MG63 (cell line): ENCODE results near the gene HOXA3. TPM values are rescaled to one million over a fixed set of nuclear protein-coding genes. Genes with fewer than 3 reads are reported as not detected.

Experiments
- DNase-seq: peaks from one replicate; pipeline ENCODE4 v3.0.0-alpha.2; 2020
- H3K27me3 ChIP-seq: fragments of 250-450 bp; sonication (Bioruptor Pico); 2 replicates; pipeline ENCODE4 v1.5.1; 2020; ENCODE audit warnings: mild to moderate bottlenecking, moderate library complexity
- H3K36me3 ChIP-seq: fragments of 250-450 bp; sonication (Bioruptor Pico); 2 replicates; pipeline ENCODE4 v1.5.1; 2020; ENCODE audit warnings: mild to moderate bottlenecking, moderate library complexity
- H3K4me3 ChIP-seq: fragments of 250-450 bp; sonication (Bioruptor Pico); 2 replicates; pipeline ENCODE4 v1.5.1; 2020; ENCODE audit warnings: mild to moderate bottlenecking, moderate library complexity
- H3K9me3 ChIP-seq: fragments of 250-450 bp; sonication (Bioruptor Pico); 2 replicates; pipeline ENCODE4 v1.5.1; 2020; ENCODE audit warnings: mild to moderate bottlenecking, moderate library complexity
- total RNA-seq: library from RNA; depleted of rRNA; stranded (reverse); fragments of >200 nt; shearing (Covaris generic); gene quantifications from 2 replicates; pipeline ENCODE4 v1.2.3, GENCODE V29; 2014; ENCODE audit warnings: low replicate concordance

Gene HOXA3
- total RNA-seq, 1 experiment from 2014 or later, result not detected

DNA sequence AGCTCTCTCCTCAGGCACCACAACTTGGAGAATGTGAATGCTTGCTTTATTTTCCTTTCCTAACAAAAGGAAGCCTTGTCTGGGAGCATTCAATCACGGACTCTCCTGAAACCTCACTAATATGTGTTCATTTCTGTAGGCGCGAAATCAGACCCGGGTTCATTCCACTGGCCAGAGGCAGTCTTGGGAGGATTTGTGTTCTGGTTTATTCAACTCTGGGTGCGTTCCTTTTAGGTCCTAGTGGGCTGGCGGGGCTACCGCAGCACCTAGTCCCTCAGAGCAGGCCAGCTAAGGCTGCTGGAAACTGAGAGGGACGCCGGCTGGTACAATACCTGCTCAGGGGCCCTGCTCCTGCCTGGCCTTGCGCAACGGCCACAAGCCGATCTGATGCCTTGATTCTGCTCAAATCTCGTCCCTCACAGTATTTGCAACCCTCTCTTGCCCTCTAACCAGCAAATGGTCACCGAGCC lies 29.3 kb downstream of the HOXA3 start:
- no peaks in the 10 kb centered on the region for H3K27me3 ChIP-seq
- H3K9me3 ChIP-seq, result no peaks in the 10 kb centered on the region
- no peaks in the 10 kb centered on the region for H3K36me3 ChIP-seq
- H3K4me3 ChIP-seq, result no peak overlapping the region
- DNase-seq, result no peak

GRCh38 chr7:27122077-27122910 lies 30.1 kb downstream of the HOXA3 start:
- no peak overlapping the region for H3K4me3 ChIP-seq
- no peaks in the 10 kb centered on the region for H3K36me3 ChIP-seq
- DNase-seq, result no peak
- no peaks in the 10 kb centered on the region for H3K9me3 ChIP-seq
- H3K27me3 ChIP-seq, result no peaks in the 10 kb centered on the region

DNA sequence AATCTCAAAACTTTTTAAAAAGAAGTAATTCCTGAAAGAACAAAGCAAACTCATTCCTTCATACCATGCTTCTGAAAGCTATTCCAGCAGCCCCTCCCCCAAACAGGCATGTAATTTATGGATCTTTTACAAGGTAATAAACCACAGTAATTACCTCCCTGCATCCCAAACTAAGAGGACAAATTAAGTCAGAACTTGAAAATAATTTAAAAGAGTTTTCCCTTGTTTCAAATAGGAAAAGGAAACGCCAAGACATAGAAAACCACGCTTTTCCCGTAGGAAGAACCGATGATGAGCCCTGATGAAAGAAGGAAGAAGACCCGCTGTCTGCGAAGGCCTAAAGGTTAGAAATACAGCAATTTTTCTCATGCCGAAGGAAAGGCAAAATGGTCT lies 30.7 kb downstream of the HOXA3 start:
- Histone ChIP-seq H3K27me3 (no peaks in the 10 kb centered on the region), H3K4me3 (no peak overlapping the region), H3K36me3 (no peaks in the 10 kb centered on the region), H3K9me3 (no peaks in the 10 kb centered on the region)
- DNase-seq, result no peak

GRCh38 chr7:27119412-27119911 lies 32.9 kb downstream of the HOXA3 start:
- Histone ChIP-seq H3K9me3 (no peaks in the 10 kb centered on the region), H3K27me3 (no peaks in the 10 kb centered on the region), H3K36me3 (no peaks in the 10 kb centered on the region), H3K4me3 (no peak overlapping the region)
- no peak for DNase-seq

DNA sequence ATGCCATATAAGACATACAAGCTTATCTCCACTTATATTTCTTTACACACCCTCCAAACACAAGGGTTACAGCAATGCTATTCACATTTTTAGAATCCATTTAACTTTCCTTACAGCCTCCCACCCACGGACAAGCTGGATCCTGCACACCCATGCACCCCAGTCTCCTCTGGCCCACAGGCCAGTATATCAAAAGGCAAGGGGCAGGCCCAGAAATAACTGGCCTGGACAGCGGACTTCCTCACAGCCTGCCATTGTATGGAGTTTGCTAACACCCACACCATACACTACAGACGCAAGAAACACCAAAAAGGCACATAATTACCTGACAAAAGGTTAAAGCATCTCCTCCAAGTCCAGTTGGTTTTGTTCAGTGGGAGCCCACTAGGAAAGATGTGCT lies 33.8 kb downstream of the HOXA3 start:
- Histone ChIP-seq H3K27me3 (no peaks in the 10 kb centered on the region), H3K4me3 (no peak overlapping the region), H3K36me3 (no peaks in the 10 kb centered on the region), H3K9me3 (no peaks in the 10 kb centered on the region)
- no peak for DNase-seq

GRCh38 chr7:27117887-27118491 lies 34.4 kb downstream of the HOXA3 start:
- DNase-seq, result no peak

GRCh38 chr7:27116962-27117886 lies 35.2 kb downstream of the HOXA3 start:
- H3K4me3 ChIP-seq, result no peak overlapping the region
- H3K9me3 ChIP-seq, result no peaks in the 10 kb centered on the region
- DNase-seq, result no peak
- H3K36me3 ChIP-seq, result no peaks in the 10 kb centered on the region
- no peaks in the 10 kb centered on the region for H3K27me3 ChIP-seq

More at GRCh38 chr7:27117887-27118491, 34.4 kb downstream of the HOXA3 start:
- no peaks in the 10 kb centered on the region for H3K9me3 ChIP-seq
- no peaks in the 10 kb centered on the region for H3K27me3 ChIP-seq
- no peak overlapping the region for H3K4me3 ChIP-seq
- no peaks in the 10 kb centered on the region for H3K36me3 ChIP-seq

DNA sequence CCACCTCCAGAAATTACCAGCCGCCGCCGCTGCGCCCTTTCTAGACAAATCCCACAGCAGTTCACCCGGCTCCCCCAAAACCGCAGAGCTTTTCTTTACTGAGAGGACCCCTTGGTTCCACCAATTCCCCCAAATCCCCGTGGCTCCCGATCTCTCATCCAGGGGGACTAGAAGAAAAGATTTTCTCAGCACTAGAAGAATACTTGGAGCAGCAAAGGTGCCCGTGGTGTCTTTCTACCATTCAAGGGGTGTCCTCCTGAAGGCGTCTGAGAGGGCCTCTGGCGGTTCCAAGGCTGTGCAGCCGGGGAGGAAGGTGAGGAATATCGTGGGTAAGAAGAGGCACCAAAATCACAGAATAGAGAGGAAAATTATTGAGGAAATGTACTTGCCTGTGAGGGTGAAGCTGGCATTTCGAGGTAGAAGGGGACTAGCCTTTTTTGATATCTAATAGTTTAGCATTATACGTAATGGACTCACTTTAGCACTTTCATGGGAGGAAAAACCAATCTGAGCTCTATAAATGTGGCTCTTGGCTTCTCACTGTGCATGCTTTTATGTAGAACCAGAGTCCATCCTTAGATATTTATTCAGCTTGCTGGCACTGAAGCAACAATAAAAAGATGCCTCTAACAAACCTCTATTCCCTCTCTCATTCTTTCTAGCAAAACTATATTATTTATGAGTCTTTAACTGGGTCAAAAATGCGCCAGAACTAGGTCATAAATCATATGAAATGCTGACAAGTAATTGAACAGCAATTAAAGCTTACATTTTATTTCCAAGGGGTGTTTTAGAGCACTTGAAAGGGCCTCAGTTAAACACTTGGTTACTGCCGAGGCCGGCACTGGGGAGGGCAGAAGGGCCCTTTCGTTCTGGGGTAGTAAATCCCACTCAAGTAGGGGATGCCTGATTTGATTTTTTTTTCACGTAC lies 36.1 kb downstream of the HOXA3 start:
- DNase-seq, result no peak
- Histone ChIP-seq H3K4me3 (no peak overlapping the region), H3K9me3 (no peaks in the 10 kb centered on the region)

GRCh38 chr7:27115221-27116026 lies 37.0 kb downstream of the HOXA3 start:
- H3K27me3 ChIP-seq, result no peaks in the 10 kb centered on the region
- H3K4me3 ChIP-seq, result no peak overlapping the region
- DNase-seq, result no peak
- H3K36me3 ChIP-seq, result no peaks in the 10 kb centered on the region
- no peaks in the 10 kb centered on the region for H3K9me3 ChIP-seq

More for the DNA sequence above, 36.1 kb downstream of the HOXA3 start:
- H3K27me3 ChIP-seq, result no peaks in the 10 kb centered on the region
- H3K36me3 ChIP-seq, result no peaks in the 10 kb centered on the region

DNA sequence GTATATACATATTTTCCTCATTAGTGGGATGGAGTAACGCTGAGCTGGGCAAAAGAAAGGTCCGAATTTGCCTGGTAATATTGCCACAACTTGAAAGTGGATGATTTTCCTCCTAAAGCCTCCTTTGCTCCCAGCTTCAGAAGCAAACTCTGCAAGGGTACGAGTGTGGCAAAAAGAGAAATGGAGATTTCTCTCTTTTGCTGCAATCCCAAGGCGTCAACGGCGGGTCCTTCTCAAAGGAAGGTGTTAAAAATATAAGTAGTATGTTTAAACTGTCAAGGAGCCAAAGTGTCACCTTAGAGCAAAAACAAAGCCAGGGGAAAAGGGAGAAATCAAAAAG lies 37.5 kb downstream of the HOXA3 start:
- Histone ChIP-seq H3K36me3 (no peaks in the 10 kb centered on the region), H3K9me3 (no peaks in the 10 kb centered on the region), H3K4me3 (no peak overlapping the region), H3K27me3 (no peaks in the 10 kb centered on the region)
- DNase-seq, result no peak

DNA sequence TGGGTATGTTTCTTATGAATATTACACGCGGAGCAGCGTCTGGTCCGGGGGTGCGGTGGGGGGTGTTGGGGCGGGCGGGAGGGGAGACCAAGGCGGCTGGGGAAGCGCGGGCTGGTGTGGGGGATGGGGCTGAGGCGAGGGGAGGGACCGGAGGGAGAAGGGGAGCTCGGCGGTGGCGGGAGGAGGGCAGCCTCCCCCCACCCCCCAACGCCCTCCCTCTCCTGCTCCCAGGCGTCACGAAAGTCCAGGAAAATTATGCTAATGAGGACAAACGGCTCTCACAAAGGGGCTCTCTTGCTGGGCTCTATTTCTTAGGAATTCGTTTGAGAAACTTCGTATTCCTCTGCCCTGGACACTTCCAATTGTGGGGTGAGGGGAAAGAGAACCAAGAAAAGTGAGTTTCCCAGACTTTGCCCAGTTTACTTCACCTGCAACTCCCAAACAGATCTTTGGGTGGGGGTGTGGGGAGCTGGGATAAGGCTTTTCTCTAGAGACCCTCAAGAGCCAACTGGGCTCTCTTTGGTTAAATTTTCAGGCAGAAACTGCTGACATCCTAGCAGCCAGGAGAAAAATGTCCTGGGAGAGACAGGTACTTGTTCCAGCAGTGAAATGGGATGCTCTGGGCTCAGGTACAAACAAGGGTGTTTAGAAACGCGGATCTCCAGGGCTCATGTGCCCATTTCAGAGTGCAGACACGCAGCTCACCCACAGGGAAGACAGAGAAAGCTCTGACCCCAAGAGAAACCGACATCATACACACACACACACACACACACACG lies 38.2 kb downstream of the HOXA3 start:
- no peak for DNase-seq
- Histone ChIP-seq H3K4me3 (no peak overlapping the region), H3K36me3 (no peaks in the 10 kb centered on the region), H3K9me3 (no peaks in the 10 kb centered on the region), H3K27me3 (no peaks in the 10 kb centered on the region)

DNA sequence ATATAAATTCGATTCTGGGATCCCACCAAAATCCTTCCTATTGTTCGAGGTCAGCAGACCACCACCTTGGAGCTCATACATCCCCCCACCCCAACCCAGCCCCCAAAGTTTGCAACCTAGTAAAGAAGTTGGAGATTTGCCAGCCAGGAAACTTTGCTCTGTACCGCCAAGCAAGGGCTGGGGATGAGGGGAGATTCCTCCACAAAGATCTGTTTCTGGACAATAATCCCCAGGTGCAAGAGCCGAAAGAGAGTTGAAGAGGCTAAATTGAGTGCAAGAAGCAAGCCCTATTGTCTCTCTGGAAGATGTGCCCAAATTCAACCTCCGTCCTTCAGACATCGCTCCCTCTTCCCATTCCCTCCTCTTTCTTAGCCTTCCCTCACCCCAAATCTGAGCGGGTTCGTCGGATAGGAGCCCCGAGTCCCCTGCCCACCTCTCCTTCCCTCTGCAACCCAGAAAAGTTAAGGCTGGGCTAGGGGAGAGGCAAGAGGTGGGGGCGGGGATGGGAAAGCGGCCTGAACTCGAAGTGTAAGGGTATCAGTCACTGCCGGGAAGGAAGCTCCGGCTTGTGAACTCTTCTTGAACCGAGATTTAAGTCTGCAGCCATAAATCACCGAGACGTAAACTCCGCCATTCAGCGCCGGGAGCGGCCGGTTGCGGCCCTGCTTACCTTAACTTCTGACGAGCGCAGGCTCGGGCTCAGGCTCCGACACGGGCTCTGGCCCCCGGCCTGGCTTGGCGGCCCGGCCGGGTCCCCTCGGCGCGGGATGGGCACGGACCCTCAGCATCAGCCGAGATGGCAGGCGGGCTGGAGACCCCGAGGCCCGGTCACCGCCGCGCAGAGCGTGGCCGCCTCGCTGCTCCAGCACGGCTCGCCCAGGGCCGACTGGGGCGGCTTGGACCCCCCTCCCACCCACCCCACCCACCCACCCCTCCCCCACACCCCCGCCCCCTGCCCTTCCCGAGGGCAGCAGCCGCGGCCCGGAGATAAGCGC lies 39.1 kb downstream of the HOXA3 start:
- DNase-seq, result no peak
- Histone ChIP-seq H3K27me3 (no peaks in the 10 kb centered on the region), H3K4me3 (no peak overlapping the region), H3K9me3 (no peaks in the 10 kb centered on the region), H3K36me3 (no peaks in the 10 kb centered on the region)

DNA sequence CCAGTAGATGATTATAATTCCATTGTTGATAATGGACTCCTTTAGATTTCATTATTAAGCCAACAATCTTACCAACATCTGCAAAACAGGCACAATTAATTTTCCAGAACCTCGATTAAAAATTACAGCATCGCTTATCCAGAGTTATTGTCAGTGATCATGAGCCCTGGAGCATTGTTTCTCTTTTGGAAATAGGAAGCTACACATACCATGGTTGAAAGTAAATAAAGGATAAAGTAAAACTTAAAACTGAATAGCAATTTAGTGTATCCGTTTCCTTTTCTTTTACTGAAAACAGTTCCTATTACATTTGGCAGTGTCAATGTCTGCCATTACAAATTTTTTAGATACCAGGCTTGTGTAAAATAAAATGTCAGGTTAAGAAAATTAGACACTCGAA lies 40.0 kb downstream of the HOXA3 start:
- Histone ChIP-seq H3K36me3 (no peaks in the 10 kb centered on the region), H3K9me3 (no peaks in the 10 kb centered on the region)
- no peak for DNase-seq

More for the DNA sequence above, 40.0 kb downstream of the HOXA3 start:
- Histone ChIP-seq H3K27me3 (no peaks in the 10 kb centered on the region), H3K4me3 (no peak overlapping the region)
